CD4-positive, alpha-beta T cell treated with Interleukin-12 subunit alpha and Interleukin-12 subunit beta, for 1 hour (primary cell): Measurements from ENCODE around the gene FBXL14.
"Not testable (repeated sequence)": the region's sequence is repeated elsewhere in the genome, so short reads cannot be mapped to it uniquely, and the experiment has no call there.

Source experiments
- DNase-seq: peaks from one replicate; pipeline ENCODE4 v3.0.0-alpha.2; 2020

The FBXL14 gene

DNA sequence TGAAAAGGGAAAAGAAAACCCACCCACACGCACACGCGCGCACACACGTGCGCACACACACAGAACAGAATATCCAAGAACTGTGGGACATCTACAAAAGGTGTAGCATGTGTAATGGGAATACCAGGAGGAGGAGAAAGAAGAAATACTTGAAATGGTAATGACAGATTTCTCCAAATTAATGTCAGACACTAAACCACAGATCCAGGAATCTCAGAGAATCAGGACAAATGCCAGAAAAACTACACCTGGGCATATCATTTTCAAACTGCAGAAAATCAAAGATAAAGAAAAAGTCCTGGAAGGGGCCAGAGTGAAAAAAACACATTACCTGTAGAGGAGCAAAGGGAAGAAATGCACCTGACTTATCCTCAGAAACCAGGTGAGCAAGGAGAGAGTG is 26.5 kb downstream of the FBXL14 start:
- no peak for DNase-seq

DNA sequence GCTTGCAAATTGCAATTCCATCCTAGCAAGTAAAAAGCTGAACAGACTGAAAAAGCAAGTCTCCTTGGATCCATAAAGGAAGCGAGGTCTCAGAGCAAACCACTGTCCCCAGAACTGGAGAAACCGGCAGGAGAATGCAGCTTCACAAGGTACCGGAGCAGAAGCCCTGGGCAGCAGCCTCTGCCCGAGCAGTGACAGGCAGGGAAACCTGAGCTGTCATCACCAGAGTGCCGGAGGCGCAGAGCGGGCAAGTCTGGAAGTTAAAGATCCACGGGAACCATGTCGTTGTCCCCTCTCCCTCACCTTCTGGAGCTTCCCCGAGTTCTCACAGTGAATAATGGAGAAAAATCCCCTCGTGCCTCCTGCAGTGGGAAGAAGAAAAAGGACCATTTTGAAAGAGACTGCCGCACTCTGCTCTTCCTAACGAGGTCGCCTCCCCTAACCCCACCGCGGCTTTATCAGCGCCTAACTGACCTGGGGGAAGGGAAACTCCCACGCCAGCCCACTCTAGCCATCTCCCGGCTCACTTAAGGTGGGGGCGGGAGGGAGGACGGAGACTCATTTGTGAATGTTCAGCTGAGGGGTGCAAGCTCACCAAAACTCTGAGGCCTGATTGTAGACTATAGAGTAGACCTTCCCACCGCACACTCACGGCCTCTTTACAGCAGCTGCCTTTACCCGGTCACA is 27.8 kb downstream of the FBXL14 start:
- DNase-seq, result no peak

DNA sequence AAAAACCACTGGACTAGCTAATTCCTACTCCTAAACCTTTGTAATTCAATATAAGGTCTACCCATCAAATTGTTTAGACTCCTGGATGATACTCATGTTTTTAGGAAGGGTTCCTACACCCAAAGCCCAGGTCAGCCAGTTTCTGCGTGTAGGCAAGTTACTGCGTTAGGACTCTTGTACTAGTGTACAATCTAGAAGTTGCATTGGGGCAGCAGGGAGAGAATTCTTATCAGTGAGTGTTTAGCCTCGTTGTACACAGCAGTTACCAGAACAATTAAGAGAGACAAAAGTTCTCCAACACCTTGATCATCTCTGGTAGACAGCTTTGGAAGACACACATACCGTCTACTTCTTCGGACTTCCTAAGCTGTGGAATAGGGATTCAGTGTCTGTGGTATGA is 29.2 kb downstream of the FBXL14 start:
- no peak for DNase-seq

DNA sequence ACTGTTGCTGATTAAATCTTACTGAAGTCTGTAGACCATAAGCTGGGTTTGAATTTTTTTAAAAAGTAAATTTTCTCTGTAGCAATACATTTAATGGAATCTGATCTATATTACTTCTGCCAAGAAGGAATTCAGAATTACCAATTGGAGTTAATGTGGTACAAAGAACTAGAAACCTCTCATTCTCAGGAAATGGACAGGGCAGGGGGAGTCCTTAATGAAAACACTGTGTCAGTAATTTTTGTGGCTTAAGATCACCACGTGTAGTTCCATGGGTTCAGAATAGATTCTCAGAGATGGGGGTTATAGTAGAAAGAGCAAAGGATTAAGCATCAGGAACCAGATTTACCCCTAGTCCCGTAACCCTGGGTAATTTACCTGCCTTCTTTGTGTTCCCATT is 30.3 kb downstream of the FBXL14 start:
- no peak for DNase-seq

DNA sequence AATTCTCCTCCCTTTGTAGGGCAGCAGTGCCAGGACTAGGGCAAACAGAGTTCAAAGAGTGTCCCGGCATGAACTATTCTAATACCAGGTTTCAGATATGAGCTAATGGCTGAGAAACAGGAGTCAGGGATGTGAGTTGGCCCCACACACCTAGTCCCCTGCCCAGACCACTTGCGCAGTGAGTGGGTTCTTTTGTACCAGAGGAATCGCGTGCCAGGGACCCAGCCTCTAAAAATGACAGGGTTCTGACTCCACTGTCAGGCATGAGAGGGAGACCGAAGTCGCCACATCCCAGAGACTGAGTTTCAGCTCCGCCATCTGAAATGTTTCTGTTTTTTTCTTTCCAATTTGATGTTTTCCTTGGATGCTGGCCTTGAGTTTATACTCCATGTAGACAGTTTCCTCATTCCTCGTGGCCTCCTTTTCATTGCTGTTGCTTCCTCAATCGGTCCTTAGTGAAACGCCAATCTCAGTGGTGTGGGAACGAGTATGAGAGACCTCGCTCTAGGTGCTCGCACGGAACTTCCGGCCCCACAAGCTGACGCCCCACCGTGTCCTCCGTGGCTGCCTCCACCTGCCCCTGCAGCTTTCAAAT is 31.5 kb downstream of the FBXL14 start:
- no peak for DNase-seq

DNA sequence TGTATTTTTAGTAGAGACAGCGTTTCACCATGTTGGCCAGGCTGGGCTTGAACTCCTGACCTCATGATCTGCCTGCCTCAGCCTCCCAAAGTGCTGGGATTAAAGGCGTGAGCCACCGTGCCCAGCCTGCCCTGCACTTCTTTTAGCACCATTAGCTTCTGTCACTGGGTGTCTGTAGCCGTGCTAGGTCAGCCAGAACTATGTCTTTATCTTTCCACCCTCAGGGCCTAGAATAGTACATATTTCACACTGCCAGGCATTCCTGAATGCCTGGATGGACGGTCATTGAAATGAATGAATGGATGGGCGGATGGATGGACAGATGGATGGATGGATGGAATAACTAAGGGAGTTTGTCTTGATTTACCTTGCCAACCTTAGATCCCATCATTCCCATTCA is 33.7 kb downstream of the FBXL14 start:
- DNase-seq, result no peak

DNA sequence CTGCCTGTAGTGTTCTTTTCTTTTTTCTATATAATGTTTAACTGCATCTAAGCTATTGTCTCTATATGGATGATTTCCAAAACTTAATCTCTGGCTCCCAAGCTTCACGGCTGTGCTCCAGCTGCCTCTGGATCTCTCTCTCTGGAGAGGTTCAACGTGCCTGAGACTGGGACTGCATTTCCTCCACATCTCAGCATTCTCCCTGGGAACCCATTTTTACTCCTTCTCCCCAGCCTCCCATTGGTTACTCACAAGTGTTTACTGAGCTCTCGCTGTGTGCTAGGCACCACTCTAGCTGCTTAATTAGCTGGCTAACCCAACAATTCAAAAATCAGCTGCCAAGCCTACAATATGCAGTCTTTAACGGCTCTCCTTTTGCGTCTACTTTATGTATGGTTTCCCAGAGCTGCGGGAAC is 34.7 kb downstream of the FBXL14 start:
- no peak for DNase-seq

DNA sequence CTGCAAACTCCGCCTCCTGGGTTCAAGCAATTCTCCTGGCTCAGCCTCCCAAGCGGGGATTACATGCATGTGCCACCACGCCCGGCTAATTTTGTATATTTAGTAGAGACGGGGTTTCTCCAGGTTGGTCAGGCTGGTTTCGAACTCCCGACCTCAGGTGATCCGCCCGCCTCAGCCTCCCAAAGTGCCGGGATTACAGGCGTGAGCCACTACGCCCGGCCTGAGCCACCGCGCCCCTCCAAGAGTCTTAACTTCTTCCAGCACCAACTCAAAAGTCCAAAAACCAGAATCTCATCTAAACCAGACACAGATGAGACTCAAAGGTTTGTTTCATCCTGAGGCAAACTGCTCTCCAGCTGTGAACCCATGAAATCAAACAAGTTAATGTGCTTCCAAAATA is 36.3 kb downstream of the FBXL14 start:
- not testable (repeated sequence) for DNase-seq

DNA sequence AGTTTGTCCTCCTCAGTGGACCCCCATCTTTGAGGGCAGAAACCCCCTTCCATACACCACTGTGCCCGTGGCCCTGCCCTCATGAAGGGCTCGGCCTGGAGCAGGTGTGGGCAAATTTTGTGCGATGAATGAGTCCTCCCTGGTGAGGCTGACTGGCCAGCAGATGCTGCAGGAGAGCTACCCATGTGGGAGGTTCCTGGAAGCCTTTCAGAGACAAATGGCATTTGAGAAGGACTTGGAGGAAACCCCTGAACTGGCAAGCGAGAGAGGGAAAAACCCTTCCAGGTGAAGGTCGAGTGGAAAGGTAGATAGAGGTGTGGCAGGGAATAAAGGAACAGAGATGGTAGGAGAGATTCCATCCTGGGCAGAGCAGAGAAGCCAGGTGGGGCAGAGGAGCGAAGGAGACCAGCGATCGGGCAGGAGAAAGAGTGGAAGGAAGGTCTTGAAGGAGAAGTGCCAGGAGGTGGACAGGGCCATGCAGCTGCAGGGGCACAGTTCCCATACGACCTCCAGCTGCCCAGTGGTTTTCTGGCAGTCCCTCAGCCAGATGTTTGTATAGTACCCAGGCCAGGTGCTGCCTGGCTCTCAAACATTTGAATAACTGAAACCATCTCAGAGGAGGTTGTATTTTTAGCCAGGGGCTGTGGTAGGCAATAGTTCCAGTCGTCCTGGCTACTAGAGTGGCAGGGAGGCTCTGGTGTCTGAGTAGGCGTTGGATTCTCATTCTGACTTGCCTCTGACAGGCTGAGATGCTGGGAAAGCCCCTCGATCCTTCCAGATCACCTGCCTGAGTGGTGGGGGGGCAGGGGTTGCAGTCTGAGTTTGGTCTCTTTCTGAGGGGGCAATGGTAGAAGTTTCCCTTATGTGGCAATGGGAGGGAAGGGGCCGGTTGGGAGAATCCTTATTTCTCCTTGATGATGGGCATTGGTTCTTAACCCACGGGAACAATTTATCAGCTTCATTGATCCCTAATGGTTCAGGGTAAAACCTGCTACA is 40.1 kb downstream of the FBXL14 start:
- no peak for DNase-seq

DNA sequence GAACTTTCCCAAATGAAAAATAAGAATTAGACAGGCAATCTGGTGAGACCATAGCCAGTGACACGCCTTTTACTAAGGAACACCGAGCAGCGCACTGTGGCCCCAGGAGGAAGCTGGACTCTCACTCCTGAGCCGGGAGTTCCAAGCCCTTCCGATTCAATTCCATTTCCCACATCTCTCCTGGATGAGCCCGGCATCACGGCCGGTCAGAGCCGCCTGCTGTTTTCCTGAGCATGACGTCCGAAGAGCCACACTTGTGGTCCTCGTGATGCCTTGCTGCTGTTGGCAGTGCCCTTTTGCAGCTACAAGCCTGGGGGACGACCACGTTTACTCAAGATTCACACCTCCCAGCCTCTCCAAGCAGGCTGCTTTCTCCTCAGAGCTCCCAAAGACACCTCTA is 40.8 kb downstream of the FBXL14 start:
- DNase-seq, result no peak

DNA sequence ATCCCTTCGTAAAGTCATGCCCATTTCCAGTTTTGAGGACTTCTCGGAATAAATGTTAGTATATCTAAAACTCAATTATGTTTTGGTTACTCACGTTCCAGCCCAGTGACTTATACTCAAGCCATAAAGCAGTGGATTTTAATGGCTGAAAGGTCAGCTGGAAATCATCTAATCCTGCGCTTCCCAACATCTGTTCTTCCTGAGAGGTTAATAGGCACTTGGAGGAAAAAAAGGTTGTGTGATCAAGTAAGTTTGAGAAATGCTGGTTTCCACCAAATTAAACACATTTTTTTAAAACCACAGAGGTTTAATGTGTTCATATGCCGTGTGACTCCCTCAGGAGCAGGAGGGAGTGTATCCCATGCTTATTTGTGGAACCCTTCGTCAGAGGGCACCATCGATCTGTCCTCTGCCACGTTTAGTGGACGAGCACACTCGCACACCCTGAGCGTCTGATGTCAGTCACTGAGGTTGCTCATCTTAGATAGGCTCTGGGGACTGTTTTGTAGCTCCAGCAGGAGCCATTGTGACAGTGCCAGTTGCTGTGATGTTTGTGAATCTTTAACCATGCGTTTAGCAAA is 41.4 kb downstream of the FBXL14 start:
- no peak for DNase-seq

DNA sequence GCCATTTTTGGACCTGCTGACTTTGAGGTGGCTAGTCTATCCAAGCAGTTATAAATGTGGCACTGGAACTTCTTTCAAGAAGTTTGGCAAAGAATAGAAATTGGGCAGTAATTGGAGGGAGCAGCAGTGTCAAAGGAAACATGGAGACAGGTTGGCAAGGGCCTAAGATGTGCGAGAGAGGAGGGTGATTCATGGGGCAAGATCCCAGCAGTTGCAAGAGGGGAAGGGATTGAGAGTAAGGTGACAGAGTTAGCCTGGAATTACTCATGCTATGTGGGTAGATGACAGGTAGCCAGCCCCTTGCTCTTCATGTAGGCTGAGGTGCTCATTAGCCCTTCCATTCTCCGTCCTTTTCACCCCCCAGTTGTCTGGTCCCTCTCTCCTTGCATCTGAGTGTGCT is 42.2 kb downstream of the FBXL14 start:
- no peak for DNase-seq

DNA sequence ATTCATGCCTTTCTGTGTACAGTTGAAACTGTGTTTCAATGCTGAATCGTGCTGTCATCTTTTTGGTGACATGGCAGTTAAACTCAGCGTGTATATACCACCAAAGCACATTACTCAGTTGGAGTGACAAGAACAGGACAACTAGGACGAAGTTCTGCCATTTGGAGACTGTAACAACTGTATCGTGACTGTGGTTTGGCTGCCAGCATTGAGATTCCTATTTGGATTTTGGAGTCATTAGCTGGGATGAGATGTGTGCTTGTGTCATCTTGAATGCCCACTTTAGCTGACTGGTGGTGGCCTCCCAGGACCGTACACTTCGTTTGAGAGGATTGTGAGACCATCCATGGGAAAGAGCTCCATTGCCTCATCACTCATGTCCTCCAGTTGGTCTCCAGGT is 42.9 kb downstream of the FBXL14 start:
- no peak for DNase-seq

DNA sequence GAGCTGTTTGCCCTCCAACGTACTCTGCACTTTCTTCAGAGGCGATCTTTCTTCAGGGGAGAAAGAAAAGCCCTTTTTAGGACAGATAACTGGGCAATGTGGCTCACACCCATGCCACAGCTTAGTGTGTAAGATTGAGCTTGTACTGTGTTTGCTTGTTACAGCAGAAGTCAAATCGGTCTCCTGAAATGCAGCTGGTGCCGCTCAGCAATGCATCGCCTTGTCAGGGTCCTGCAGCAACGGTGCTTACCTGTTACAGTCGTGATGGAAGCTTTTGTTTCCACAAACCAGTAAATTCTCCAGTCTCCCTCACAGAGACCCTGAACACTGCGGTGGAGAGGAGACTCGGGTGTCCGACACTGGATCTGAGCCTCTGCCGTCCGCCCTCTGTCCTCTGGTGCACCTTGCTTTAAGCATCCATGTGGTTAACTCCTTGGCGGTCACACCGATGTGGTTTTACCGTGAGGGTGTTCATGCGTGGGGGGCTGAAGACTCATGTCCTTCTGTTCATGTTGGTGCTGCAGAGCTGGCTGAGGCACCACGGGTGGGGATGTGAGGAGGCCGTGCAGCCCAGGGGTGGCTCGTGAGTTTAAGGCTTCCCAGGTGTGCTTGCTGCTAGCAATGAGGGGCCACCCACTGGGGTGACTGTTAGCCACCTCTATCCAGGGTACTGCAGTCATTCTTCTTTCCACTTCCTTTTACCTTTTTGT is 47.3 kb downstream of the FBXL14 start:
- DNase-seq, result no peak

DNA sequence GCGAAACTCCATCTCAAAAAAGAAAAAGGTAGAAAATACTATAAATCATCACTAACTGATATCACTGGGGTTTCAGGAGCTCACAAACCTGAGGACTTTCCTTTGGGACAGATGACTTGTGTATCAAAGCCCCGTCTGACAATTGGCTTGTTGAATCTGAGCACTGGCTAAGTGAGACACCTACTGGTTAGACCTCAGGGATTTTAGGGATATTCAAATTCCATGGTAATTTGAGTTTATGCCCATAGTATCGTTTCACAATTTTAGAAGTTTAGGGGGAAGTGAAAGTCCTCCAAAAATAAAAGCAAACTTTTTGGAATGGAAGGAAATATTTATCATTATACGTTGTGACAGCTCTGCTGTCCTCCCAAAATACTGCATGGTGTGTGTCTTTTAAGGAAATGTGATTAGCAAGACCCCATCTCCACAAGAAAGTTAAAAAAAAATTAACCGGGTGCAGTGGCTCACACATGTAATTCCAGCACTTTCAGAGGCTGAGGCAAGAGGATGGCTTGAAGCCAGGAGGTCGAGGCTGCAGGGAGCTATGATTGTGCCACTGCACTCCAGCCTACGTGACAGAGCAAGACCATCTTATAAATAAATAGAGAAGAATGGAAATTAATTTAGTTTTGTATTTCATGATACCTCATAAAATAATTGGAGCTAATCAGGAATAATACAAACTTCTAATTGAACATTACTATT is 49.2 kb downstream of the FBXL14 start:
- DNase-seq, result no peak

DNA sequence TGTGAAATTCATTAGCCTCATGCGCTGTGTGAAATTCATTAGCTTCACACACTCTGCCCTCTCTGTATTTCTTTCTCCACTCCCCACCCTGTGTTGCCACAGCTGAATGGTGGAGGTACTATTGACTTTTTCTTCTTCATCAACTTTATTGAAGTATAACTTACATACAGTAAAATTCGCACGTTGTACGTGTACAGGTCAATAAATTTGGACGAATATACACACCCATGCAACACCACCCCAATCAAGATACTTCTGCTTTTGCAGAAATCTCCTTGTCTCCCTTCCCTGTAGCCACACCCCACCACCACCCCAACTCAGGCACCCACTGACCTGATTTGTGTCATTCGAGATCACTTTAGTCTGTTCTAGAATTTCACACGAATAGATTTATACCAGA is 51.8 kb downstream of the FBXL14 start:
- DNase-seq, result no peak

DNA sequence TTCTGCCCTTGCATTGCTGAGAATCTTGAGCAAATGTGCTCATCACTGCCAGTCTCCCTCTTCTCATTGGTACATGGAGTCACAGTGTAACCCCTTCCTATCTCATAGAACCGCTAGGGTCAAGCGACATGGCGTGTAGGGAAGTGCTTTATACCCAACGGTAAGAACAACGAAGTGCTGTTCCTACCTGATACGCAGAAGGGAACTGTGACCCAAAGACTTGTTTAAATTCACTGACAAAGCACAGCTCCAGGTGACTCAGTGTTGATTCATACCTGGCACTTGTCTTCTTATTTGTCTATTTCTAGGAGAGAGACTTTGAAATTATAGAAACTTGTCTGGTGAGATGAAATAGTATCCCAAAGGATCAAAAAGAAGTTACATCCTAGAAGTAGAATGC is 53.7 kb downstream of the FBXL14 start:
- DNase-seq, result no peak

DNA sequence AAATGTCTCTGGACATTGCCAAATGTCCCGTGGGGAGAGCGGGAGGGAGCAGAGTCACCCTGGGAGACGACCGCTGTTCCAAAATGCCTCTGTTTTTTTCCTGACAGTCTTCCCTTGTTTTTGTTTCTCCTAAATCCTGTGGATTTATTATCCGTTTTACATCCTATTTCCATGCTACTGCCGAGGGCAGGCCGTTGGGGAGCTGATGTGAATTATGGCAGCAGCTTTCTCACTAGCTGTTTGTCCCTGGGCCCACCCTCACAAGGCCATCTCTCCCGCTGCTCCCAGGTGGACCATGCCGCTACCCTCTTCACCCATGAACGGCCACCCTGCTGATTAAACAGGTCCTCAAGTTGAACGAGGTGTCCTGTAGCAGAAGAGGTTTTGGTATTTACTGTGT is 55.2 kb downstream of the FBXL14 start:
- DNase-seq, result no peak

DNA sequence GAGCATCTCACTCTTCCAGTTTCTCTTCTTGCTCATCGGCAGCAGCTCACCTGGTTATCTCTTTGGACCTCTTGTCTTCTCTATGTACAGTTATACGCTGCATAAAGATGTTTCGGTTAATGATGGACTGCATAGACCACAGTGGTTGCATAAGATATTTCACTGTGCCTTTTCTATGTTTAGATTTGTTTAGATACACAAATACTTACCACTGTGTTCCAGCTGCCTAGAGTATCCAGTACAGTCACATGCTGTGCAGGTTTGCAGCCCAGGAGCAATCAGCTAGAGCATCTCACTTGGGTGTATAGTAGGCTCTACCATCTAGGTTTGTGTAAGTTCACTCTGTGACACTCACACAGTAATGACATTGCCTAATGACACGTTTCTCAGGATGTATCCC is 57.6 kb downstream of the FBXL14 start:
- no peak for DNase-seq

DNA sequence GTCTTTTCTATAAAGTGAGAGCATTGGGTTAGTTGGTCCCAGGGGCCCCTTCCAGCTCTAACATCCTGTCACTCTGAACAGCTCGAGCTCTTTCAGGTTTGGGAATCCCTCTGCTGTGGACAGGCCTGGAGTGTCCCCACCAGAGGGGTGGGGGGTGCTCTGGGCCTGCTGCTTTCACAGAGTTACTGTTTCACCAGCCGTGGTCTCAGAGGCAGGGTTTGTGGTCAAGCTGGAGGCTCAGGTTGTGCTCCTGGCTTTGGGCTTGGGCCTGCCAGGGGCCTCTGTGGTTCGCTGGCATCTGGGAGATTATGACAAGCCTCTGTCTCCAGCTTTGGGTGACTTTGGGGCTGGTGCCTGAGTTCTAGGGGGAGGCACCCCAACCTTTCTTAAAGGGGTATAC is 59.6 kb downstream of the FBXL14 start:
- no peak for DNase-seq

DNA sequence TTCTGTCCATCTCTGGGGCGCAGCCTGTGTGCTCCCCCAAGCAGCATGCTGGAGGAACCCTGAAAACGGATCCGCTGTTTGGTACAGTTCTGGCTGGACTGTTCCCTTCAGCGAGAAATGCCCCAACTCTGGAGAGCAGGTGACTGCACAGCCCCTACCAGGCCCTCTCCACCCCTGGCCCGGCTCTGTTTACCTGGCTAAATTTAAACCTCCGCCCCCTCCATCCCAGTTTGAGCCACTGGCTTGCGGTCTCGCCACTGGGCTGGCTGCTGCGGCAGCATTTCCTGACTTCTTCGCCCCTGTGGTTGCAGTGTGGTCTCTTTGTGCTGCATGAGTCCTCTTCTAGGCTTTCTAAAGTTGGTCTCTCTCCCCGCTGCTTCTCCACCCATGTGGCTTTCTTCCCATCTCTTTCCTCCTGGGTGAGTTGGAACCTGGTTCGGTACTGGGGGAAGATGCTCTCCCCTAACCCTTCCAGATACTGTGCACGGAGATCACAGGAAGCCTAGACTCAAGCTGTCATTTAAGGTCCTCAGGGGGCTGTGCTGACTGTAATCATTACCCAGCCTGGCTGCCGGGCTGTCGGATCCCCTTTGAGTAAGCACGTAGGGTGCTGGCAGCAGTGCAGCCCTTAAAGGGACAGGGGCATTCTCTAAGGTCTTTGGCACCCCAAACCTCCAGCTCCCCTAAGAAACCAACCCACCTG is 60.6 kb downstream of the FBXL14 start:
- peak; percentile 39 for DNase-seq

DNA sequence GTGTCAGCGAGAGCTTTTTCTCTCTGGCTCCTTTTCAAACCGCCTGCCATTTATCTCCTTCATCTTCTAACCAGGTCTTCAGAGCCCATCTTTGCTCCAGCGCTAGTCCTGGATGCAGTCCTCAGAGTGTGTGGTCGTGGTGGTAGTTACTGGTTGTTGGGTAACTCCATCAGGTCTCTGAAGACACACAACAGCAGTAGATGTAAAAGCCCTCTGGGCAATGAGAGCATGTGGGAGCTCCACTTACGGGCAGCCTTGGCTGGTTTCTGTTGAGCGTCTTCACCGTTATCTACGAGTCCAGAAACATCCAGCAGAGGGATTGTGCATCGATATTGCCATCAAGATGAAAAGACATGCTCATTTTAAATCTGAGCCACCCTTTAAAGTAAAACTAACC is 61.2 kb downstream of the FBXL14 start:
- DNase-seq, result peak; percentile 32
